ENCODE data around the gene SREBF2.

Gene SREBF2

DNA sequence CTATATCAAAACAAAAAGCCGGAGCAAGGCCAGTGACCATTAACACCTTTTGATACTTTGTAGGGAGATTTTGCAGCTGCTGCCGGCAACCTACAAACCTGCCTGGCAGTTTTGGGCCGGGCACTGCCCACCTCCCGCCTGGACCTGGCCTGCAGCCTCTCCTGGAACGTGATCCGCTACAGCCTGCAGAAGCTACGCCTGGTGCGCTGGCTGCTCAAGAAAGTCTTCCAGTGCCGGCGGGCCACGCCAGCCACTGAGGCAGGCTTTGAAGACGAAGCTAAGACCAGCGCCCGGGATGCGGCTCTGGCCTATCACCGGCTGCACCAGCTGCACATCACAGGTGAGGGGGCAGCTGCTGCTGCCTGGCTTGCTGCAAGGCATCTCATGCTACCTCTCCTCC is 47.7 kb downstream of the SREBF2 start:
- no peak for DNase-seq

DNA sequence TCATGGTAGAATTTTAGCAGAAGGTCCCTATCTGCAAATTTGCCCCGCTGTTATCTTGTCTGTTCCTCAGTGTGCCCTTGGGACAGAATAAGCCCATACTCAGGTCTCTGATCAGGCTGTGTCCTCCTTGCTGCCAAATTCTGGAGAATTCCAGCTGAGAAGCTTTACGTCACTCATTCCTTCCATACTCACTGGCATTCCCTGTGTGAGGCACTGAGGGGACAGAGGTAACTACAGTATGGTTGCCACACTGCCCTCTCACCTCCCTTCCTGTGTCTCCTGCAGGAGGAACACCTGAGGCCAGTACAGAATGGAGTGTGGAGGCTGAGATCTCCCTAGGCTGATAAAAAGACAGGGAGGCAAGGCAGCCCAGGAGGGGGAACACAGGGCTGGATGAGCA is 50.5 kb downstream of the SREBF2 start:
- DNase-seq: no peak

- no peak for DNase-seq
Measured at GRCh38 chr22:41885116-41885515, 52.2 kb downstream of the SREBF2 start.

DNA sequence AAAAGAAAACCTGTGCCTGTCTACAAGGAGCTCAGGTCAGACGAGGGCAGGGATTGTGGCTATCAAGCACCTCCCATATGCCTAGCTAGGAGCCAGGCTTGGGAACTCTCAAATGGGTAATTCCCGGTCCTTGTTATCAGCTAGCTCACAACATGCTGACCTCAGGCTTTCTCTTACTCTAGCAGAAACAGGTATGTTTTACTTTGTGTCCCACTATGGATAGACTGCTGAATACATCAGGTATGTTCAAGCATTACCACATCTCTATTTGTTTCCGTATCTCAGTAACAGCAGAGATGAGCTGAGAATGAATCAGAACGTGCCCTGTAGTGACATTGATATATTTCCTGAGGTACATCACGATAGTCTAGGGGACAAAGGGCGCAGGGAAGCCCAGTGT is 52.6 kb downstream of the SREBF2 start:
- DNase-seq: no peak

- no peak for DNase-seq
Measured at GRCh38 chr22:41888627-41889200, 55.8 kb downstream of the SREBF2 start.

GRCh38 chr22:41891407-41891806 is 58.5 kb downstream of the SREBF2 start:
- DNase-seq: no peak

- no peak for DNase-seq
Measured at GRCh38 chr22:41892721-41893120, 59.8 kb downstream of the SREBF2 start.

- no peak for DNase-seq
Measured at GRCh38 chr22:41893591-41894375, 60.9 kb downstream of the SREBF2 start.

DNA sequence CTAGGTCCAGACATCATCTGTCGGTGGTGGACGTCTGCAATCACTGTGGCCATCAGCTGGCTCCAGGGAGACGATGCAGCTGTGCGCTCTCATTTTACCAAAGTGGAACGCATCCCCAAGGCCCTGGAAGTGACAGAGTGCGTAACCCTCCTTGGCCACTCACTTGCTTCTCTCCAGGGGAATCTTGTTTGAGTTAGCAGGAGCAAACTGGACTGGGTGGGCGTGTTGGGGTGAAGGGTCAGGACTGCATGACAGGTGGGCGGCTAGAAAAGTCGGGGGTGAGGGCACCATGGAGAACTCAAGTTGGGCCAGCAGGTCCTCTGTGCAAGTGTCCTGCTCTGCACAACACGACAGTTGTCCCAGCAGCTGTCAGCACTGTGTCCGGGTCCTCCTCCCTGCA is 65.7 kb downstream of the SREBF2 start:
- DNase-seq: no peak

DNA sequence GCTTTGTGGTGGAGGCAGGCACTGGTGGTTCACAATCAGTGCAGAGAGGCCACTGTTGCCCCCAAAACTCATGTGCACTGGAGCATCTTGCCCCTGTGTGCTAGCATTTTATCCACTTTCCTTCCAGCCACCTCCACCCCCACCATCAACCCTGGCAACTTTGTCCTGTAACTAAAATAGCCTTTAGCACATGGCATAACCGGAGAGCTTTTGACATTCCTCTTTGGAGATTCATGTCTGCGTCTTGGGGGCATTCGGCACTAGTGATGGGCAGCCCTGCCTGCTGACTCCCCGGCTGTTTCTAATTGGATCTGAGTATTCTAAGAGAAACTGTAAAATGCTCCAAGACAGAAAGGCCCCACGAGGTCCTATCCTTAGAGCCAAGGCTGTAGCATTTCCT is 66.2 kb downstream of the SREBF2 start:
- no peak for DNase-seq

DNA sequence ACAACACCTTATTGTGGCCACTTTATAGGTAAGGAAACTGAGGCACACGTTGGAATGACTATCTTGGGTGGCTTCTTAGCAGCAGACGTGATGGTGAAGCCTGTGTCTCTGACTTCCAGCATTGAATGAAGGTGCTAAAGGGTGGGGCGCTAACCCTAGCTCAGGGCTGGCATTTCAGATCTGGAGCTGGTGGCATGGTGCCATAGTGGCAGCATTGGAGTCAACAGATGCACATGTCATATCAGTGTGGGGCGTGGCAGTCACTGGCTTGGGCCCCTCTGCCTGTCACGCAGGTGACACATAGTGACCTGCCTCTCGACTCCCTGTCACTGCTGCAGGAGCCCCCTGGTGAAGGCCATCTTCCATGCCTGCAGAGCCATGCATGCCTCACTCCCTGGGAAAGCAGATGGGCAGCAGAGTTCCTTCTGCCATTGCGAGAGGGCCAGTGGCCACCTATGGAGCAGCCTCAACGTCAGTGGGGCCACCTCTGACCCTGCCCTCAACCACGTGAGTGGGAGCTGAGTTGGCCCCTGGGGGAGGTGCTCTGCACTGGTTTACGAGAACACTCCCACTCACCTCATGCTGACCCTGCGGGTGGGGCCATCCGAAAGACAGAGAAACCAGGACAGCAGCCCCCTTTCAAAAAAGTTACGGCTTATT is 67.2 kb downstream of the SREBF2 start:
- DNase-seq: no peak

- DNase-seq: no peak
Measured at GRCh38 chr22:41900652-41901312, 67.9 kb downstream of the SREBF2 start.

DNA sequence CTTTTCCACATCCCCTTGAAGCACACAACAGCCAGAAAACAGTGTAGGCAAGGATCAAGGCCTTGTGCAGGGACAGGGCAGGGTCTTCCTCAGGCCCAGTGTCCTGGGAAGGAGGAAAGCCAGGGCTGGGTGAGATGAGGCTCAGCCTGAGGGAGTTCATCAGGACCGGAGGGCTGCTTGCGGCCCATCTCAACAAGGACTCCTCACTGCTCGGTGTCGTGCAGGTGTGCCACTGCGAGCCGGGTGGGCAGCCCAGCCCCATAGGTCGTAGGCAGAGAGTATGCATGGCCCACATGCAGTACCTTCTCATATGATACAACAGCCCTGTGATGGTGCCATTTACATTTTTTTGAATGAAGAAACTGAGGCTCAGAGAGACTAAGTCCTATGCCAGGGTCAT is 69.1 kb downstream of the SREBF2 start:
- no peak for DNase-seq

GRCh38 chr22:41902932-41903421 is 70.1 kb downstream of the SREBF2 start:
- no peak for DNase-seq

DNA sequence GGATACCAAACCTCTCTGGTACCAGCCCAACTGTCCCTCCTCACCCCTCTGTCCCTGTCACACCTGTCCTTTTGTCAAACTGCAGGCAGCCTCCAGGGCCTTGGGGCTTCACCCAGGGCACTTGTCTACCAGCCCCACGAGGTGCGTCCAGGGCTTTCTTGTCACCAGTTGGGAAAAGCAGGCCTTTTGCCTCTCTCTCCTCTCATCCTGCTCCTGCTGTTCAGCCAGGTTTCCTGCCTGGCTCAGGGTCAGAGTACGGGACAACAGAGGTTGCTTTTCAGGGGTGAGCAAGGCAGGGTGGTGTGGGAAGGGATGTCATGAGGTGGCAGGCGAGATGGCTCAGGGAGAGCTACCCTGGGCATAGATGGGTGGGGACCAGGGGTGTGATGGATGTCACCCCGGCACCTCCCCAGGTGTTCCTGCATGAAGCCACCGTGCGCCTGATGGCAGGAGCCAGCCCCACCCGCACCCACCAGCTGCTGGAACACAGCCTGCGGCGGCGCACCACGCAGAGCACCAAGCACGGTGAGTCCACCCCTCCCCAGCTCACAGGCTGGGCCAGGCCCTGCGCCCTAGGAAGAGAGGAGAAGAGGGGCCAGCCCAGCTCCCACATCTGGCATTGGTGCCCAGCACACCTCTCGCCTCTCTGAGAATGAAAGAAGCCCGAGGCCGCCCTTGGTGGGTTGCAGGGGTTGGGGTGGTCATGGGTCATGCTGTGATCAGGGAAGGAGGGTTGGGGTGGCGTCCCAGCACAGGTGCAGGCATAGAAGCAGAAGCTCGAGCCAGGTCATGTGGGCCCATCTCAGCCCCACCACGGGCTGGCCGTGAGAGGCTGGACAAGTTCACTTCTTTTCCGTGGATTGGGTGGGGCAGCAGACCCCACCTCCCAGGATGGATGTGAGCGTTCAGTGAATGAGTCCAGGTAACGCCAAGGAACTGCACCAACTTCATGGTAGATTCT is 71.8 kb downstream of the SREBF2 start:
- DNase-seq: no peak

- no peak for DNase-seq
Measured at GRCh38 chr22:41905411-41906202, 72.7 kb downstream of the SREBF2 start.

DNA sequence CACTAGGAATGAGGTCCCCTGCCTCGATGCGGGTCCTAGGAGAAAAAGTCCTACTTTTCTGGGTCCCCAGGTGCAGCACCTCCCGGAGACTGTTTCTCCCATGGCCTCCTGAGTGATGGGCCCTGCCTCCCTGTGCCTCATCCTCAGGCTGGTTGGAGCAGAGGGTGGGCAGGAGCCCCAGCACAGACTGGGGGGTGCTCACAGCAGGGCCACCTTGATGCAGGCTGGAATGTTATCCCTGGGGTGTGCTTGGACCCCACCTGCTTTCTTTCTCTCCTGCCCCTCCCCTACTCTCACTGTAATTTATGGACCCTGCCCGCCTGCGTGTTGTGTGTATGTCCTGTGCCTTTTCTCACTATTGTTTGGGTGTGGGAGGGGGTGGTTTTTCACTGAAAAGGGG is 73.9 kb downstream of the SREBF2 start:
- no peak for DNase-seq

- no peak for DNase-seq
Measured at GRCh38 chr22:41907436-41908401, 74.8 kb downstream of the SREBF2 start.

- DNase-seq: no peak
Measured at GRCh38 chr22:41908411-41909309, 75.8 kb downstream of the SREBF2 start.

Measured in NCI-H1105 (cell line).